PC-3 (cell line): Measurements from ENCODE around the gene LSM2. TPM values are rescaled to one million over a fixed set of nuclear protein-coding genes. Genes with fewer than 3 reads are reported as not detected.
"Not testable (repeated sequence)": the region's sequence is repeated elsewhere in the genome, so short reads cannot be mapped to it uniquely, and the experiment has no call there.

Experiments used
- ATAC-seq: fragments of 200-7000 bp; cut with Tn5 transposase; 2 replicates; pipeline ENCODE4 v1.9.1; 2020; ENCODE audit warnings: mild to moderate bottlenecking, moderate library complexity
- BruUV-seq: library from RNA; stranded (reverse); fragments of 400-500 nt; replicated peaks from 2 replicates; lab custom pipeline; 2021; lab: Mats Ljungman, UMichigan
- CTCF ChIA-PET: fragments of 300-600 bp; sonication (Branson Sonifier 250); formaldehyde crosslinking; loops from one replicate; lab custom pipeline; 2022; ENCODE audit warnings: antibody characterized with exemption; lab: Charles Lee
- POLR2A ChIA-PET: fragments of 300-600 bp; sonication (Branson Sonifier 250); formaldehyde crosslinking; loops from one replicate; lab custom pipeline; 2022; ENCODE audit warnings: antibody characterized with exemption; ENCODE audit not compliant: unreplicated experiment; lab: Charles Lee
- DNase-seq: peaks from one replicate; pipeline ENCODE4 v3.0.0-alpha.2; 2015
- H2AFZ ChIP-seq: fragments of 300-600 bp; sonication (generic); 2 replicates; pipeline ENCODE4 v1.6.0; 2016; ENCODE audit warnings: antibody characterized with exemption, low read length
- H3F3A ChIP-seq: fragments of 300-600 bp; sonication (generic); one replicate; pipeline ENCODE4 v1.6.0; 2017; ENCODE audit warnings: antibody characterized with exemption, low read length, control low read depth, mild to moderate bottlenecking; ENCODE audit not compliant: unreplicated experiment
- H3K27ac ChIP-seq: fragments of 300-600 bp; sonication (generic); 2 replicates; pipeline ENCODE4 v1.5.1; 2016; ENCODE audit warnings: mild to moderate bottlenecking, low read length
- H3K27me3 ChIP-seq: fragments of 300-600 bp; sonication (generic); 2 replicates; pipeline ENCODE4 v1.6.1; 2016; ENCODE audit warnings: low read length, mixed read lengths
- H3K36me3 ChIP-seq: fragments of 300-600 bp; sonication (generic); 2 replicates; pipeline ENCODE4 v1.6.1; 2016; ENCODE audit warnings: low read depth, mixed run types, low read length, mixed read lengths
- H3K4me1 ChIP-seq: fragments of 300-600 bp; sonication (generic); 2 replicates; pipeline ENCODE4 v1.5.1; 2016; ENCODE audit warnings: low read length; ENCODE audit not compliant: insufficient read depth
- H3K4me2 ChIP-seq: fragments of 300-600 bp; sonication (generic); 2 replicates; pipeline ENCODE4 v1.6.0; 2016; ENCODE audit warnings: low read length
- H3K4me3 ChIP-seq: fragments of 300-600 bp; sonication (generic); 2 replicates; pipeline ENCODE4 v1.5.1; 2016; ENCODE audit warnings: mild to moderate bottlenecking, low read length, mixed read lengths
- H3K79me2 ChIP-seq: fragments of 300-600 bp; sonication (generic); 2 replicates; pipeline ENCODE4 v1.6.1; 2017; ENCODE audit warnings: low read length, mixed read lengths
- H3K9ac ChIP-seq: fragments of 300-600 bp; sonication (generic); 2 replicates; pipeline ENCODE4 v1.6.0; 2016; ENCODE audit warnings: mild to moderate bottlenecking, low read length
- H3K9me2 ChIP-seq: fragments of 300-600 bp; sonication (generic); replicated peaks from 2 replicates; pipeline ENCODE4 v1.6.1; 2016; ENCODE audit warnings: mixed run types, low read length, mixed read lengths
- H3K9me3 ChIP-seq: fragments of 300-600 bp; sonication (generic); 2 replicates; pipeline ENCODE4 v1.6.1; 2016; ENCODE audit warnings: low read length, mixed read lengths
- H4K20me1 ChIP-seq: fragments of 300-600 bp; sonication (generic); 2 replicates; pipeline ENCODE4 v1.6.1; 2016; ENCODE audit warnings: low read length, mixed read lengths
- intact Hi-C: fragments of 100-400 bp; cut with micrococcal nuclease; formaldehyde crosslinking; loops from 2 replicates; pipeline ENCODE4 v1.9.0; 2023
- total RNA-seq: library from RNA; depleted of rRNA; stranded (reverse); fragments of >200 nt; gene quantifications from 2 replicates; pipeline ENCODE4 v1.2.3, GENCODE V29; 2014
- TF ChIP-seq, protein P1 (sequence below): fragments of 300-600 bp; sonication (generic); conservative IDR thresholded peaks from 2 replicates; pipeline ENCODE4 v1.5.1; 2017; ENCODE audit warnings: antibody characterized with exemption, low read depth, mild to moderate bottlenecking, low read length

LSM2 gene
- total RNA-seq, 1 experiment from 2014 or later = 143 TPM

GRCh38 chr6:31819871-31820299 is 13.1 kb upstream of the LSM2 start:
- ChIA-PET CTCF (no interaction called here), POLR2A (interaction anchor here (0.6 to 0.7 kb wide), 2 partner anchors 13 to 1133 kb away, joined by 5 to 14 read pairs; no protein-coding TSS in a partner anchor)
- Histone ChIP-seq H3K36me3 (no peaks in the 10 kb centered on the region), H4K20me1 (peaks cover 29% of the 10 kb centered on the region), H2AFZ (no peak overlapping the region), H3K79me2 (peaks cover 71% of the 10 kb centered on the region), H3K27me3 (no peaks in the 10 kb centered on the region), H3K9ac (no peak overlapping the region), H3K9me3 (no peaks in the 10 kb centered on the region), H3K4me1 (peaks cover 48% of the 10 kb centered on the region), H3K4me2 (peak overlapping the region; percentile 91), H3K9me2 (no peaks in the 10 kb centered on the region), H3K4me3 (peak overlapping the region; percentile 80), H3F3A (peaks cover 7% of the 10 kb centered on the region), H3K27ac (peak overlapping the region; percentile 5; the same call in 1 of the 2 replicates)
- ATAC-seq = no peak
- BruUV-seq = no TSS peak
- TF ChIP-seq, protein P1, sequence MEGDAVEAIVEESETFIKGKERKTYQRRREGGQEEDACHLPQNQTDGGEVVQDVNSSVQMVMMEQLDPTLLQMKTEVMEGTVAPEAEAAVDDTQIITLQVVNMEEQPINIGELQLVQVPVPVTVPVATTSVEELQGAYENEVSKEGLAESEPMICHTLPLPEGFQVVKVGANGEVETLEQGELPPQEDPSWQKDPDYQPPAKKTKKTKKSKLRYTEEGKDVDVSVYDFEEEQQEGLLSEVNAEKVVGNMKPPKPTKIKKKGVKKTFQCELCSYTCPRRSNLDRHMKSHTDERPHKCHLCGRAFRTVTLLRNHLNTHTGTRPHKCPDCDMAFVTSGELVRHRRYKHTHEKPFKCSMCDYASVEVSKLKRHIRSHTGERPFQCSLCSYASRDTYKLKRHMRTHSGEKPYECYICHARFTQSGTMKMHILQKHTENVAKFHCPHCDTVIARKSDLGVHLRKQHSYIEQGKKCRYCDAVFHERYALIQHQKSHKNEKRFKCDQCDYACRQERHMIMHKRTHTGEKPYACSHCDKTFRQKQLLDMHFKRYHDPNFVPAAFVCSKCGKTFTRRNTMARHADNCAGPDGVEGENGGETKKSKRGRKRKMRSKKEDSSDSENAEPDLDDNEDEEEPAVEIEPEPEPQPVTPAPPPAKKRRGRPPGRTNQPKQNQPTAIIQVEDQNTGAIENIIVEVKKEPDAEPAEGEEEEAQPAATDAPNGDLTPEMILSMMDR = no peak
- peak; percentile 19 for DNase-seq
- intact Hi-C loops = loop anchor here (5.0 kb wide), 1 partner anchor 83 kb away; the partner anchor contains the start of gene CLIC1

DNA sequence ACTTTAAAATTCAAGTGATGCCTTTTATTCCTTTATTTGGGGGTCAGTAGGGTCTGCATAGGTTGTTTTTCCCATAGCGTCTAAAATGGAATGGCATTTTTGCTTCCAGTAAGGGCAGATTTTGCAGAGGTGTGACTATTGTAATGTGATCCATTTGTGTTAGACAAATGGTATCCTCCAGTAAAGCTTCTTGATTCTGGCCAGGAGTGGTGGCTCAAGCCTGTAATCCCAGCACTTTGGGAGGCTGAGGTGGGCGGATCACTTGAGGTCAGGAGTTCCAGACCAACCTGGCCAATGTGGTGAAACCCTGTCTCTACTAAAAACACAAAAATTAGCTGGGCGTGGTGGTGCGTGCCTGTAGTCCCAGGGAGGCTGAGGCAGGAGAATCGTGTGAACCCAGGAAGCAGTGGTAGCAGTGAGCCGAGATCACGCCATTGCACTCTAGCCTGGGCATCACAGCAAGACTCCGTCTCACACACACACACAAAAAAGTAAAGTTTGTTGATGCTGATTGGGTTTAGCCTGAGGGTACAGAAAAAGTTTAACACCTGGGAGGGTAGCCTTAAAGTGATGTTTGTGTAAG is 11.3 kb upstream of the LSM2 start:
- H3K9me3 ChIP-seq, H3K36me3 ChIP-seq, CTCF ChIA-PET, H2AFZ ChIP-seq, BruUV-seq, H3K9me2 ChIP-seq, ATAC-seq, H3K27me3 ChIP-seq, H3F3A ChIP-seq: not testable (repeated sequence)
- Histone ChIP-seq H3K4me3 (peak overlapping the region; percentile 80), H3K9ac (peak overlapping the region; percentile 22), H3K4me1 (peaks cover 44% of the 10 kb centered on the region), H3K27ac (peak overlapping the region; percentile 7; the same call in 1 of the 2 replicates), H4K20me1 (peaks cover 29% of the 10 kb centered on the region), H3K4me2 (peak overlapping the region; percentile 91), H3K79me2 (peaks cover 62% of the 10 kb centered on the region)
- intact Hi-C loops = loop anchor here (5.0 kb wide), 1 partner anchor 81 kb away; the partner anchor contains the start of gene CLIC1
- POLR2A ChIA-PET = interaction anchor here (0.6 to 1.4 kb wide), 2 partner anchors 9 to 157 kb away, joined by 7 to 11 read pairs; partner anchors contain the start of gene HSPA1B
- peak; percentile 47 for DNase-seq

GRCh38 chr6:31817133-31817928 is 10.6 kb upstream of the LSM2 start:
- Histone ChIP-seq H3K4me3 (peak overlapping the region; percentile 80), H3K9ac (peak overlapping the region; percentile 22), H3K4me2 (peak overlapping the region; percentile 91), H4K20me1 (peaks cover 29% of the 10 kb centered on the region), H3K79me2 (peaks cover 55% of the 10 kb centered on the region), H3K4me1 (peaks cover 37% of the 10 kb centered on the region)
- CTCF ChIA-PET, DNase-seq, H3K36me3 ChIP-seq, ATAC-seq, H3K27me3 ChIP-seq, H3K9me2 ChIP-seq, H3K27ac ChIP-seq, H3F3A ChIP-seq, H3K9me3 ChIP-seq, H2AFZ ChIP-seq: not testable (repeated sequence)
- intact Hi-C loops = loop anchor here (5.0 kb wide), 1 partner anchor 80 kb away; the partner anchor contains the start of gene CLIC1
- TSS peak; percentile 18 for BruUV-seq
- POLR2A ChIA-PET = interaction anchor here (1.4 kb wide), 1 partner anchor 10 kb away, joined by 11 read pairs; the partner anchor contains the start of gene HSPA1B
- TF ChIP-seq, protein P1 = peak; percentile 33; the same call in 1 of the 2 replicates
